ENCODE results near the gene PBX1.
"Not testable (repeated sequence)": the region's sequence is repeated elsewhere in the genome, so short reads cannot be mapped to it uniquely, and the experiment has no call there.

DNA sequence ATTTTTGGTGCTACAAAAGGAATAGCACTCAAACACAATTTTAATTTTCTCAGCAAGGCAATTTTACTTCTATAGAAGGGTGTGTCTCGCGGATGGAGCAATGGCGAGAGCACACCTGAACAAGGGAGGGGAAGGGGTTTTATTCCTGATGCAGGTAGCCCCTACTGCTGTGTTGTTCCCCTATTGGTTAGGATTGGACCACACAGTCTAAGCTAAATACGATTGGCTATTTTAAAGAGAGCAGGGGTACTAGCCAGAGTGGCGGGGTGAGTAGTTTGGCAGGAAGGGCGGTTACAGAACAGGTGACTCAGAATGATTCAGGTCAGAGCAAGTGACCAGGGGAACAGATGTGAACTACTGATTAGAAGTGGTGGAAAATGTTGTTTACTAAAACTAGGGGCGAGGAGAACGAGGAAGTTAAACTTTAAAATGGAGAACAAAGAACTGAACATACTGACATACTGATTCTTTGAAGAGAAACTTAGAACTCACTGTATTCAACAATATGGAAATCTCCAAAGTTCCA is 6.5 kb upstream of the PBX1 start:
- TF ChIP-seq, protein P1, sequence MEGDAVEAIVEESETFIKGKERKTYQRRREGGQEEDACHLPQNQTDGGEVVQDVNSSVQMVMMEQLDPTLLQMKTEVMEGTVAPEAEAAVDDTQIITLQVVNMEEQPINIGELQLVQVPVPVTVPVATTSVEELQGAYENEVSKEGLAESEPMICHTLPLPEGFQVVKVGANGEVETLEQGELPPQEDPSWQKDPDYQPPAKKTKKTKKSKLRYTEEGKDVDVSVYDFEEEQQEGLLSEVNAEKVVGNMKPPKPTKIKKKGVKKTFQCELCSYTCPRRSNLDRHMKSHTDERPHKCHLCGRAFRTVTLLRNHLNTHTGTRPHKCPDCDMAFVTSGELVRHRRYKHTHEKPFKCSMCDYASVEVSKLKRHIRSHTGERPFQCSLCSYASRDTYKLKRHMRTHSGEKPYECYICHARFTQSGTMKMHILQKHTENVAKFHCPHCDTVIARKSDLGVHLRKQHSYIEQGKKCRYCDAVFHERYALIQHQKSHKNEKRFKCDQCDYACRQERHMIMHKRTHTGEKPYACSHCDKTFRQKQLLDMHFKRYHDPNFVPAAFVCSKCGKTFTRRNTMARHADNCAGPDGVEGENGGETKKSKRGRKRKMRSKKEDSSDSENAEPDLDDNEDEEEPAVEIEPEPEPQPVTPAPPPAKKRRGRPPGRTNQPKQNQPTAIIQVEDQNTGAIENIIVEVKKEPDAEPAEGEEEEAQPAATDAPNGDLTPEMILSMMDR (IDR thresholded peaks at IDR 0.05): not testable (repeated sequence)
- TF ChIP-seq POLR2AphosphoS5, POLR2A (IDR thresholded peaks at IDR 0.05): not testable (repeated sequence)
